Gastrocnemius medialis (tissue), 4 donors: Measurements from ENCODE around the gene CLSTN2.

Experiments
- POLR2A ChIP-seq, 2 donors: fragments of 450-650 bp; IDR thresholded peaks; one replicate each; pipeline ENCODE4 v1.6.1; 2017; ENCODE audit warnings: antibody characterized with exemption in 2 of 2, mild to moderate bottlenecking in 2 of 2, moderate library complexity in 2 of 2
- TF ChIP-seq, protein P1 (sequence below), 5 experiments: fragments of 450-650 bp in 3 of 5; fragments of 200-600 bp in 2 of 5; sonication (generic) in 2 of 5; IDR thresholded peaks in 4 of 5; conservative IDR thresholded peaks in 1 of 5; 1 replicate in 4 of 5; 2 replicates in 1 of 5; pipeline ENCODE4 v1.5.1; 2016 to 2019; ENCODE audit warnings: antibody characterized with exemption in 5 of 5, mild to moderate bottlenecking in 3 of 5, moderate library complexity in 3 of 5

DNA sequence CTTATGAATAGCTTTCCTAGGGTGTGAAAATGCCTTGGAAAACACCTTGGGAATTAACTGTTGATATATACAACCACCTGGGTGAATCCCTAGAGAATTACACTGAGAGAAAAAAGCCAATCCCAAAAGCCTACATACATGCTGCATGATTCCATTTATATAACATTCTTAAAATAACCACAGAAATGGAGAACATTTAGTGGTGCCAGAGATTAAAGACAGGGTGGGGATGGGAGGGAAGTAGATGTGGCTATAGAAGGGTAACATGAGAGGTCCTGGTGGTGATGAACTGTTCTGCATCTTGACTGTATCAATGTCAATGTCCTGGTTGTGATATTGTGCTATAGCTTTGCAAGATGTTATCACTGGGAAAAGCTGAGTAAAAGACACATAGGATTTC lies 291.0 kb downstream of the CLSTN2 start:
- TF ChIP-seq, protein P1, sequence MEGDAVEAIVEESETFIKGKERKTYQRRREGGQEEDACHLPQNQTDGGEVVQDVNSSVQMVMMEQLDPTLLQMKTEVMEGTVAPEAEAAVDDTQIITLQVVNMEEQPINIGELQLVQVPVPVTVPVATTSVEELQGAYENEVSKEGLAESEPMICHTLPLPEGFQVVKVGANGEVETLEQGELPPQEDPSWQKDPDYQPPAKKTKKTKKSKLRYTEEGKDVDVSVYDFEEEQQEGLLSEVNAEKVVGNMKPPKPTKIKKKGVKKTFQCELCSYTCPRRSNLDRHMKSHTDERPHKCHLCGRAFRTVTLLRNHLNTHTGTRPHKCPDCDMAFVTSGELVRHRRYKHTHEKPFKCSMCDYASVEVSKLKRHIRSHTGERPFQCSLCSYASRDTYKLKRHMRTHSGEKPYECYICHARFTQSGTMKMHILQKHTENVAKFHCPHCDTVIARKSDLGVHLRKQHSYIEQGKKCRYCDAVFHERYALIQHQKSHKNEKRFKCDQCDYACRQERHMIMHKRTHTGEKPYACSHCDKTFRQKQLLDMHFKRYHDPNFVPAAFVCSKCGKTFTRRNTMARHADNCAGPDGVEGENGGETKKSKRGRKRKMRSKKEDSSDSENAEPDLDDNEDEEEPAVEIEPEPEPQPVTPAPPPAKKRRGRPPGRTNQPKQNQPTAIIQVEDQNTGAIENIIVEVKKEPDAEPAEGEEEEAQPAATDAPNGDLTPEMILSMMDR (IDR thresholded peaks at IDR 0.05 in 4 of 5, conservative IDR thresholded peaks at IDR 0.05 in 1 of 5), result no peak
- TF ChIP-seq POLR2A (IDR thresholded peaks at IDR 0.05), result no peak
